Measurements from ENCODE around the gene MAPK8IP3. TPM values are rescaled to one million over a fixed set of nuclear protein-coding genes. Genes with fewer than 3 reads are reported as not detected.
"Not testable (repeated sequence)": the region's sequence is repeated elsewhere in the genome, so short reads cannot be mapped to it uniquely, and the experiment has no call there.

Gene MAPK8IP3
- total and polyA plus RNA-seq, 8 donors, result 25.5 to 244 (median 50.3) TPM

- no peak for ATAC-seq
- TF ChIP-seq CTCF (IDR thresholded peaks at IDR 0.05), result no peak
- 96 to 98% methylated on average over 18 of the region's 18 CpGs for WGBS, 2 donors
- no peaks in the 10 kb centered on the region for H3K27me3 ChIP-seq
- no peak for FAIRE-seq
- intact Hi-C loops (cut with DNase I), result no loop called here
- no peak overlapping the region for H3K27ac ChIP-seq
- no peaks in the 10 kb centered on the region for H3K4me1 ChIP-seq
- H3K9me3 ChIP-seq, result no peaks in the 10 kb centered on the region
- peaks cover 0 to 26% (median 3%) of the 10 kb centered on the region in 3 donors for H3K36me3 ChIP-seq
- no peak for DNase-seq
- no peak overlapping the region for H3K4me3 ChIP-seq
These were observed 23.0 kb downstream of the MAPK8IP3 start for GRCh38 chr16:1729026-1729425.

GRCh38 chr16:1729445-1729844, 23.4 kb downstream of the MAPK8IP3 start:
- H3K27ac ChIP-seq, result no peak overlapping the region
- peaks cover 0 to 30% (median 3%) of the 10 kb centered on the region in 3 donors for H3K36me3 ChIP-seq
- no peaks in the 10 kb centered on the region for H3K9me3 ChIP-seq
- ATAC-seq (no peak), DNase-seq (no peak), FAIRE-seq (no peak)
- H3K4me3 ChIP-seq, result no peak overlapping the region
- intact Hi-C loops (cut with DNase I), result no loop called here
- no peaks in the 10 kb centered on the region for H3K27me3 ChIP-seq
- H3K4me1 ChIP-seq, result no peaks in the 10 kb centered on the region
- TF ChIP-seq CTCF (IDR thresholded peaks at IDR 0.05), result no peak
- 95 to 98% methylated on average over 35 of the region's 35 CpGs for WGBS, 2 donors

- peaks cover 0 to 36% (median 3%) of the 10 kb centered on the region in 3 donors for H3K36me3 ChIP-seq
- intact Hi-C loops (cut with DNase I), result no loop called here
- no peaks in the 10 kb centered on the region for H3K4me1 ChIP-seq
- ATAC-seq (no peak), FAIRE-seq (no peak), DNase-seq (no peak)
- no peak overlapping the region for H3K27ac ChIP-seq
- H3K9me3 ChIP-seq, result no peaks in the 10 kb centered on the region
- no peak overlapping the region for H3K4me3 ChIP-seq
- WGBS, 2 donors, result 91 to 96% methylated on average over 7 of the region's 7 CpGs
- TF ChIP-seq CTCF (IDR thresholded peaks at IDR 0.05), result no peak
- no peaks in the 10 kb centered on the region for H3K27me3 ChIP-seq
These were observed 25.1 kb downstream of the MAPK8IP3 start for GRCh38 chr16:1731073-1731472.

- no peak for TF ChIP-seq CTCF (IDR thresholded peaks at IDR 0.05)
- Histone ChIP-seq H3K36me3 (peaks cover 0 to 36% (median 3%) of the 10 kb centered on the region in 3 donors), H3K27ac (no peak overlapping the region), H3K4me1 (no peaks in the 10 kb centered on the region), H3K27me3 (no peaks in the 10 kb centered on the region), H3K4me3 (no peak overlapping the region), H3K9me3 (no peaks in the 10 kb centered on the region)
- WGBS, 2 donors, result 76 to 78% methylated on average over 7 of the region's 7 CpGs
- DNase-seq, result no peak
- FAIRE-seq, result no peak
- intact Hi-C loops (cut with DNase I), result no loop called here
- ATAC-seq, result no peak
These were observed 25.6 kb downstream of the MAPK8IP3 start for GRCh38 chr16:1731603-1732002.

- no peak for TF ChIP-seq CTCF (IDR thresholded peaks at IDR 0.05)
- DNase-seq (no peak), ATAC-seq (no peak), FAIRE-seq (no peak)
- H3K36me3 ChIP-seq, result peaks cover 0 to 36% (median 3%) of the 10 kb centered on the region in 3 donors
- H3K9me3 ChIP-seq, result no peaks in the 10 kb centered on the region
- intact Hi-C loops (cut with DNase I), result no loop called here
- H3K4me1 ChIP-seq, result no peaks in the 10 kb centered on the region
- H3K4me3 ChIP-seq, result no peak overlapping the region
- 85 to 87% methylated on average over 14 of the region's 14 CpGs for WGBS, 2 donors
- no peak overlapping the region for H3K27ac ChIP-seq
- H3K27me3 ChIP-seq, result no peaks in the 10 kb centered on the region
These were observed 26.1 kb downstream of the MAPK8IP3 start for GRCh38 chr16:1732071-1732470.

GRCh38 chr16:1732551-1732987, 26.6 kb downstream of the MAPK8IP3 start:
- H3K9me3 ChIP-seq; H3K27ac ChIP-seq; H3K4me3 ChIP-seq; intact Hi-C loops (cut with DNase I); H3K4me1 ChIP-seq; DNase-seq; ATAC-seq; H3K27me3 ChIP-seq; FAIRE-seq: not testable (repeated sequence)
- 90 to 91% methylated on average over 20 to 21 of the region's 21 CpGs for WGBS, 2 donors
- H3K36me3 ChIP-seq, result peaks cover 0 to 36% (median 3%) of the 10 kb centered on the region in 3 donors
